Mesendoderm (in vitro differentiated cells): ENCODE data around the gene MUC22.

Experiments used
- DNase-seq: peaks from one replicate; pipeline ENCODE4 v3.0.0; 2013
- H2AK5ac ChIP-seq: 2 replicates; pipeline ENCODE4 v1.6.1; 2013; ENCODE audit warnings: low read length, inconsistent platforms
- H2BK120ac ChIP-seq: 2 replicates; pipeline ENCODE4 v1.6.1; 2013; ENCODE audit warnings: low read depth, mild to moderate bottlenecking, low read length, moderate library complexity, mixed read lengths
- H2BK15ac ChIP-seq: replicated peaks from 2 replicates; pipeline ENCODE4 v1.6.1; 2013; ENCODE audit warnings: low read depth, mild to moderate bottlenecking, moderate library complexity
- H2BK5ac ChIP-seq: 2 replicates; pipeline ENCODE4 v1.6.1; 2013; ENCODE audit warnings: low read length, inconsistent platforms
- H3K18ac ChIP-seq: 2 replicates; pipeline ENCODE4 v1.6.1; 2013; ENCODE audit warnings: mild to moderate bottlenecking, low read length, mixed read lengths
- H3K23ac ChIP-seq: one replicate; pipeline ENCODE4 v1.6.1; 2013; ENCODE audit warnings: low read length
- H3K27ac ChIP-seq: 2 replicates; pipeline ENCODE4 v1.5.1; 2013; ENCODE audit warnings: low read depth, mild to moderate bottlenecking, inconsistent platforms, low read length, moderate library complexity
- H3K27me3 ChIP-seq: 2 replicates; pipeline ENCODE4 v1.6.1; 2013; ENCODE audit warnings: low read length, control low read depth, mild to moderate bottlenecking, inconsistent platforms; ENCODE audit not compliant: insufficient read depth, poor library complexity
- H3K36me3 ChIP-seq: 2 replicates; pipeline ENCODE4 v1.6.1; 2013; ENCODE audit warnings: low read length, inconsistent platforms; ENCODE audit not compliant: control insufficient read depth, insufficient read depth
- H3K4ac ChIP-seq: one replicate; pipeline ENCODE4 v1.6.1; 2013; ENCODE audit warnings: low read depth, mild to moderate bottlenecking, low read length, moderate library complexity
- H3K4me1 ChIP-seq: 2 replicates; pipeline ENCODE4 v1.6.1; 2013; ENCODE audit warnings: low read depth, low read length, inconsistent platforms; ENCODE audit not compliant: control insufficient read depth
- H3K4me2 ChIP-seq: 2 replicates; pipeline ENCODE4 v1.6.1; 2013; ENCODE audit warnings: low read length
- H3K4me3 ChIP-seq: 2 replicates; pipeline ENCODE4 v1.5.1; 2013; ENCODE audit warnings: mild to moderate bottlenecking, low read length
- H3K56ac ChIP-seq: one replicate; pipeline ENCODE4 v1.6.1; 2013; ENCODE audit warnings: low read length
- H3K79me1 ChIP-seq: 2 replicates; pipeline ENCODE4 v1.6.1; 2013; ENCODE audit warnings: low read length, inconsistent platforms
- H3K79me2 ChIP-seq: 2 replicates; pipeline ENCODE4 v1.6.1; 2013; ENCODE audit warnings: mild to moderate bottlenecking, low read length; ENCODE audit not compliant: control insufficient read depth, insufficient read depth
- H3K9ac ChIP-seq: 2 replicates; pipeline ENCODE4 v1.6.1; 2013; ENCODE audit warnings: low read length, inconsistent platforms
- H4K5ac ChIP-seq: one replicate; pipeline ENCODE4 v1.6.1; 2013; ENCODE audit warnings: low read length
- H4K8ac ChIP-seq: one replicate; pipeline ENCODE4 v1.6.1; 2013; ENCODE audit warnings: low read depth, mild to moderate bottlenecking, control low read depth, low read length, moderate library complexity
- WGBS: extraction: QIAGEN DNeasy Blood & Tissue Kit; methylation state at CpG from one replicate; pipeline ENCODE4 v1.1.7; 2013; ENCODE audit warnings: low lambda C conversion rate, missing lambda C conversion rate; ENCODE audit not compliant: insufficient coverage; ENCODE audit errors: extremely low coverage; 5-methylcytosine and 5-hydroxymethylcytosine counted together

The MUC22 gene

GRCh38 chr6:31055441-31055840, 45.2 kb downstream of the MUC22 start:
- H4K5ac ChIP-seq, result no peak overlapping the region
- H3K27ac ChIP-seq, result no peak overlapping the region

GRCh38 chr6:31057426-31058003, 47.2 kb downstream of the MUC22 start:
- Histone ChIP-seq H3K56ac (no peak overlapping the region), H3K23ac (no peak overlapping the region), H3K27ac (no peak overlapping the region), H2BK5ac (no peak overlapping the region), H3K27me3 (no peaks in the 10 kb centered on the region), H3K4ac (no peak overlapping the region), H3K4me3 (no peak overlapping the region), H4K8ac (no peak overlapping the region), H3K18ac (no peak overlapping the region), H3K36me3 (no peaks in the 10 kb centered on the region), H3K4me1 (no peaks in the 10 kb centered on the region), H2BK120ac (no peak overlapping the region), H2AK5ac (no peak overlapping the region), H3K79me2 (no peaks in the 10 kb centered on the region), H3K4me2 (no peak overlapping the region), H2BK15ac (no peak overlapping the region), H3K9ac (no peak overlapping the region), H4K5ac (no peak overlapping the region), H3K79me1 (no peaks in the 10 kb centered on the region)
- DNase-seq, result no peak
- no CpG with 5 or more reads among the region's 4 CpGs for WGBS

More at GRCh38 chr6:31055441-31055840, 45.2 kb downstream of the MUC22 start:
- Histone ChIP-seq H3K27me3 (no peaks in the 10 kb centered on the region), H3K36me3 (no peaks in the 10 kb centered on the region), H2BK15ac (no peak overlapping the region), H3K4me3 (no peak overlapping the region), H2BK120ac (no peak overlapping the region), H2AK5ac (no peak overlapping the region), H3K4me2 (no peak overlapping the region), H3K18ac (no peak overlapping the region), H3K23ac (no peak overlapping the region), H2BK5ac (no peak overlapping the region), H4K8ac (no peak overlapping the region), H3K79me1 (no peaks in the 10 kb centered on the region), H3K56ac (no peak overlapping the region), H3K4me1 (no peaks in the 10 kb centered on the region), H3K79me2 (no peaks in the 10 kb centered on the region), H3K4ac (no peak overlapping the region), H3K9ac (no peak overlapping the region)
- no CpG with 5 or more reads among the region's 4 CpGs for WGBS
- DNase-seq, result no peak

- no peak for DNase-seq
- Histone ChIP-seq H2AK5ac (no peak overlapping the region), H3K18ac (no peak overlapping the region), H3K79me2 (no peaks in the 10 kb centered on the region), H3K36me3 (no peaks in the 10 kb centered on the region), H3K79me1 (no peaks in the 10 kb centered on the region), H4K5ac (no peak overlapping the region), H3K4ac (no peak overlapping the region), H3K27ac (no peak overlapping the region), H3K27me3 (no peaks in the 10 kb centered on the region), H2BK15ac (no peak overlapping the region), H3K4me2 (no peak overlapping the region), H3K56ac (no peak overlapping the region), H3K9ac (no peak overlapping the region), H3K23ac (no peak overlapping the region), H2BK120ac (no peak overlapping the region), H4K8ac (no peak overlapping the region), H3K4me1 (no peaks in the 10 kb centered on the region), H2BK5ac (no peak overlapping the region), H3K4me3 (no peak overlapping the region)
- no CpG with 5 or more reads among the region's 10 CpGs for WGBS
These were observed 48.0 kb downstream of the MUC22 start for GRCh38 chr6:31058128-31058894.

- no peak overlapping the region for H3K4me3 ChIP-seq
- no peak overlapping the region for H3K4ac ChIP-seq
- H3K79me2 ChIP-seq, result no peaks in the 10 kb centered on the region
- no peaks in the 10 kb centered on the region for H3K27me3 ChIP-seq
- H3K27ac ChIP-seq, result no peak overlapping the region
- no peak overlapping the region for H3K23ac ChIP-seq
- no peak overlapping the region for H4K8ac ChIP-seq
- H2BK120ac ChIP-seq, result no peak overlapping the region
- no peaks in the 10 kb centered on the region for H3K79me1 ChIP-seq
- H2BK5ac ChIP-seq, result no peak overlapping the region
- no peak overlapping the region for H3K18ac ChIP-seq
- WGBS, result no CpG with 5 or more reads among the region's 8 CpGs
- no peak overlapping the region for H3K4me2 ChIP-seq
- H3K4me1 ChIP-seq, result no peaks in the 10 kb centered on the region
- H3K36me3 ChIP-seq, result no peaks in the 10 kb centered on the region
- H3K9ac ChIP-seq, result no peak overlapping the region
- DNase-seq, result no peak
- H4K5ac ChIP-seq, result no peak overlapping the region
- H2BK15ac ChIP-seq, result no peak overlapping the region
- H2AK5ac ChIP-seq, result no peak overlapping the region
- no peak overlapping the region for H3K56ac ChIP-seq
These were observed 49.9 kb downstream of the MUC22 start for GRCh38 chr6:31060145-31060544.

GRCh38 chr6:31063906-31064435, 53.7 kb downstream of the MUC22 start:
- H2BK120ac ChIP-seq, result no peak overlapping the region
- no peak overlapping the region for H2BK5ac ChIP-seq
- no peak overlapping the region for H3K9ac ChIP-seq
- no peaks in the 10 kb centered on the region for H3K36me3 ChIP-seq
- H4K5ac ChIP-seq, result no peak overlapping the region
- H3K4me2 ChIP-seq, result no peak overlapping the region
- H3K4me3 ChIP-seq, result no peak overlapping the region
- no peaks in the 10 kb centered on the region for H3K27me3 ChIP-seq
- H3K79me1 ChIP-seq, result no peaks in the 10 kb centered on the region
- no peak overlapping the region for H3K18ac ChIP-seq
- WGBS, result no CpG with 5 or more reads among the region's 7 CpGs
- H3K27ac ChIP-seq, result no peak overlapping the region
- H3K4ac ChIP-seq, result no peak overlapping the region
- H3K23ac ChIP-seq, result no peak overlapping the region
- H4K8ac ChIP-seq, result no peak overlapping the region
- H3K79me2 ChIP-seq, result no peaks in the 10 kb centered on the region
- no peak overlapping the region for H3K56ac ChIP-seq
- no peaks in the 10 kb centered on the region for H3K4me1 ChIP-seq
- no peak overlapping the region for H2BK15ac ChIP-seq
- DNase-seq, result no peak
- no peak overlapping the region for H2AK5ac ChIP-seq
